GM12878 (cell line): Measurements from ENCODE around the gene GRM6. TPM values are rescaled to one million over a fixed set of nuclear protein-coding genes. Genes with fewer than 3 reads are reported as not detected.

ENCODE experiments used
- ATAC-seq: fragments of 200-7000 bp; cut with Tn5 transposase; 3 replicates; pipeline ENCODE4 v1.9.1; 2020; ENCODE audit warnings: mild to moderate bottlenecking, moderate library complexity
- BruUV-seq: library from RNA; stranded (reverse); fragments of 400-500 nt; replicated peaks from 2 replicates; lab custom pipeline; 2021; lab: Mats Ljungman, UMichigan
- CTCF ChIA-PET: fragments of 300-600 bp; sonication (Branson Sonifier 250); formaldehyde crosslinking; extraction: SDS; loops from one replicate; lab custom pipeline; 2021; ENCODE audit warnings: inconsistent platforms; lab: Yijun Ruan, JAX
- POLR2A ChIA-PET: fragments of 350-600 bp; formaldehyde crosslinking; extraction: SDS; loops from one replicate; lab custom pipeline; 2021; ENCODE audit warnings: inconsistent platforms; lab: Charles Lee
- RAD21 ChIA-PET: fragments of 300-600 bp; sonication (Branson Sonifier 250); formaldehyde crosslinking; loops from one replicate; lab custom pipeline; 2023; ENCODE audit warnings: antibody characterized with exemption; ENCODE audit not compliant: unreplicated experiment; lab: Charles Lee
- SMC1A ChIA-PET: fragments of 300-600 bp; sonication (Branson Sonifier 250); formaldehyde crosslinking; loops from one replicate; lab custom pipeline; 2023; ENCODE audit not compliant: unreplicated experiment, uncharacterized antibody; lab: Charles Lee
- DNase-seq: peaks from one replicate; pipeline ENCODE4 v3.0.0-alpha.2; 2011; ENCODE audit warnings: low read depth, low spot score
- FAIRE-seq: peaks from 3 replicates; lab custom pipeline; 2011; peaks lifted over from hg19 to GRCh38; lab: Jason Lieb, UNC
- H2AFZ ChIP-seq: 2 replicates; pipeline ENCODE4 v1.6.0; 2011; ENCODE audit warnings: low read depth, low read length, control low read depth; ENCODE audit not compliant: control insufficient read depth
- H3K27ac ChIP-seq: 2 replicates; pipeline ENCODE4 v1.5.1; 2011; ENCODE audit warnings: control low read depth; ENCODE audit not compliant: control insufficient read depth, insufficient read depth
- H3K27me3 ChIP-seq, 2 experiments: replicated peaks in 1 of 2; 2 replicates each; pipeline versions ENCODE4 v1.6.0 to v1.6.1; 2011; ENCODE audit warnings: low read length in 1 of 2; ENCODE audit not compliant: control insufficient read depth in 2 of 2, insufficient read depth in 2 of 2
- H3K36me3 ChIP-seq, 2 experiments: 2 replicates each; pipeline ENCODE4 v1.5.1; 2011; ENCODE audit warnings: low read length in 1 of 2; ENCODE audit not compliant: control insufficient read depth in 2 of 2, insufficient read depth in 2 of 2
- H3K4me1 ChIP-seq: 2 replicates; pipeline ENCODE4 v1.6.1; 2011; ENCODE audit warnings: mild to moderate bottlenecking, low read length, moderate library complexity, mixed read lengths; ENCODE audit not compliant: control insufficient read depth, insufficient read depth
- H3K4me2 ChIP-seq: 2 replicates; pipeline ENCODE4 v1.6.0; 2011; ENCODE audit warnings: control low read depth; ENCODE audit not compliant: control insufficient read depth, insufficient read depth
- H3K4me3 ChIP-seq: fragments of 200-600 bp; sonication (generic); 2 replicates; pipeline ENCODE4 v1.5.1; 2016
- H3K79me2 ChIP-seq: 2 replicates; pipeline ENCODE4 v1.6.0; 2011; ENCODE audit warnings: low read length; ENCODE audit not compliant: control insufficient read depth, insufficient read depth
- H3K9ac ChIP-seq: 2 replicates; pipeline ENCODE4 v1.8.0; 2011; ENCODE audit warnings: low read length, control low read depth, mixed read lengths; ENCODE audit not compliant: control insufficient read depth, insufficient read depth
- H3K9me3 ChIP-seq: replicated peaks from 3 replicates; pipeline ENCODE4 v1.5.1; 2011; ENCODE audit warnings: mild to moderate bottlenecking, low read length; ENCODE audit not compliant: control insufficient read depth, insufficient read depth
- H4K20me1 ChIP-seq: 2 replicates; pipeline ENCODE4 v1.6.0; 2011; ENCODE audit not compliant: control insufficient read depth, insufficient read depth
- BCL11A ChIP-seq: IDR thresholded peaks from 2 replicates; pipeline ENCODE4 v1.6.1; 2011; ENCODE audit warnings: low read depth, low read length
- CHD2 ChIP-seq: IDR thresholded peaks from 2 replicates; pipeline ENCODE4 v1.6.1; 2011; ENCODE audit warnings: low read depth, low read length, improper control_type of control experiment, borderline replicate concordance
- ZBTB4 ChIP-seq: fragments of 450-650 bp; formaldehyde crosslinking; IDR thresholded peaks from 2 replicates; pipeline ENCODE4 v1.4.0; 2022; ENCODE audit warnings: mild to moderate bottlenecking, moderate library complexity
- WGBS: methylation state at CpG from one replicate; pipeline ENCODE4 v1.1.6; 2016; ENCODE audit warnings: low lambda C conversion rate; ENCODE audit not compliant: insufficient replicate concordance, insufficient coverage; ENCODE audit errors: missing lambda C conversion rate; 5-methylcytosine and 5-hydroxymethylcytosine counted together
- in situ Hi-C: fragments of 300-500 bp; cut with MboI; formaldehyde crosslinking; loops from 9 replicates; pipeline ENCODE4 v1.14.3; 2018; ENCODE audit warnings: mixed read lengths
- intact Hi-C: fragments of 100-400 bp; cut with micrococcal nuclease; formaldehyde crosslinking; loops from one replicate; pipeline ENCODE4 v1.14.2; 2022; ENCODE audit not compliant: unreplicated experiment
- polyA plus RNA-seq, 11 experiments: library from polyadenylated mRNA; depleted of rRNA in 4 of 11; unstranded in 6 of 11; stranded (reverse) in 5 of 11; fragments of >200 nt; fragmentation: Nextera tagmentation in 4 of 11; fragmentation: Illumina TruSeq in 1 of 11; extraction: Ambion mirVana in 4 of 11; extraction: Trizol in 1 of 11; gene quantifications; 1 replicate in 1 of 11; 2 replicates in 10 of 11; pipeline versions ENCODE4 v1.2.1 to v1.2.3, GENCODE V29; 2011 to 2016; ENCODE audit warnings: inconsistent platforms in 2 of 11, missing spikeins in 2 of 11, low read depth in 1 of 11
- total RNA-seq, 4 experiments: library from RNA; depleted of rRNA in 3 of 4; stranded (reverse); fragments of >200 nt in 3 of 4; fragmentation: Illumina TruSeq in 1 of 4; extraction: Trizol in 1 of 4; gene quantifications; 2 replicates each; pipeline versions ENCODE4 v1.2.1 to v1.2.3, GENCODE V29; 2013 to 2021

The GRM6 gene
- total and polyA plus RNA-seq, 10 of the 15 experiments (the other 5 are each of a cell fraction or from before 2014, with no cell fraction given) = not detected

GRCh38 chr5:178940569-178941360 is 54.4 kb downstream of the GRM6 start, which contains the start of gene ZNF454:
Gene ZNF454 (plus strand): TSS chr5:178941198. CDS start chr5:178942792, 1,594 bp downstream.
- in situ Hi-C loops (no loop called here), intact Hi-C loops (no loop called here)
- FAIRE-seq = no peak
- no peak within 1 kb of the TSS for H3K4me3 ChIP-seq
- ATAC-seq = no peak
- POLR2A ChIA-PET = no interaction called here
- H3K4me2 ChIP-seq = no peak within 1 kb of the TSS
- CTCF ChIA-PET = no interaction called here
- H3K27me3 ChIP-seq = no peaks in the 10 kb centered on the region
- no peaks in the 10 kb centered on the region for H3K79me2 ChIP-seq
- BruUV-seq = no TSS peak
- H3K4me1 ChIP-seq = no peaks in the 10 kb centered on the region
- 70% methylated on average over 67 of the region's 69 CpGs for WGBS
- no peak within 1 kb of the TSS for H3K27ac ChIP-seq
- H3K9ac ChIP-seq = no peak within 1 kb of the TSS
- no peaks in the 10 kb centered on the region for H3K36me3 ChIP-seq
- DNase-seq = no peak
- no peak within 1 kb of the TSS for H2AFZ ChIP-seq
- SMC1A ChIA-PET = no interaction called here
- RAD21 ChIA-PET = no interaction called here
- TF ChIP-seq ZBTB4 (CRISPR knock-in tag) = no peak
- no peak for TF ChIP-seq BCL11A
- no peak for TF ChIP-seq CHD2
- TF ChIP-seq, all 136 proteins: peak for 0
- peaks cover 13% of the 10 kb centered on the region; the same call in 2 of the 3 replicates for H3K9me3 ChIP-seq
- no peaks in the 10 kb centered on the region for H4K20me1 ChIP-seq
